H1 (cell line): ENCODE data around the gene PAX7. TPM values are rescaled to one million over a fixed set of nuclear protein-coding genes. Genes with fewer than 3 reads are reported as not detected.

ENCODE experiments used
- CTCF ChIA-PET: fragments of 300-600 bp; sonication (Branson Sonifier 250); formaldehyde crosslinking; loops from one replicate; lab custom pipeline; 2021; ENCODE audit not compliant: partially characterized antibody; lab: Charles Lee
- POLR2A ChIA-PET: fragments of 300-600 bp; sonication (Branson Sonifier 250); formaldehyde crosslinking; loops from one replicate; lab custom pipeline; 2021; ENCODE audit warnings: inconsistent platforms; ENCODE audit not compliant: partially characterized antibody; lab: Charles Lee
- DNase-seq, 2 experiments: peaks; one replicate each; pipeline versions ENCODE4 v3.0.0 to v3.0.0-alpha.2; 2010 to 2022; ENCODE audit warnings: low spot score in 2 of 2, low read depth in 1 of 2, mixed read lengths in 1 of 2
- FAIRE-seq: peaks from 2 replicates; lab custom pipeline; 2011; peaks lifted over from hg19 to GRCh38; lab: Jason Lieb, UNC
- H2AFZ ChIP-seq: 2 replicates; pipeline ENCODE4 v1.8.1; 2012; ENCODE audit warnings: low read length, inconsistent platforms
- H2AK5ac ChIP-seq: 2 replicates; pipeline ENCODE4 v1.6.1; 2013; ENCODE audit warnings: low read depth, low read length
- H2BK120ac ChIP-seq: replicated peaks from 2 replicates; pipeline ENCODE3; 2013; ENCODE audit warnings: low read depth, low read length, inconsistent platforms
- H2BK12ac ChIP-seq: 2 replicates; pipeline ENCODE4 v1.6.1; 2013; ENCODE audit warnings: low read depth, low read length
- H2BK15ac ChIP-seq: 2 replicates; pipeline ENCODE4 v1.6.1; 2013; ENCODE audit warnings: low read length
- H2BK20ac ChIP-seq: 2 replicates; pipeline ENCODE4 v1.6.1; 2013; ENCODE audit warnings: low read length
- H2BK5ac ChIP-seq: 2 replicates; pipeline ENCODE4 v1.6.1; 2013; ENCODE audit warnings: low read depth, low read length
- H3K14ac ChIP-seq: 2 replicates; pipeline ENCODE4 v1.6.1; 2013; ENCODE audit warnings: inconsistent platforms; ENCODE audit not compliant: insufficient read length
- H3K18ac ChIP-seq: 2 replicates; pipeline ENCODE4 v1.6.1; 2013; ENCODE audit warnings: low read length; ENCODE audit errors: extremely low read depth
- H3K23ac ChIP-seq: 2 replicates; pipeline ENCODE4 v1.6.1; 2013; ENCODE audit warnings: inconsistent platforms; ENCODE audit not compliant: insufficient read length
- H3K23me2 ChIP-seq: 2 replicates; pipeline ENCODE4 v1.6.1; 2013; ENCODE audit warnings: low read depth, low read length
- H3K27ac ChIP-seq: 2 replicates; pipeline ENCODE4 v1.6.1; 2011; ENCODE audit warnings: low read depth, low read length, inconsistent platforms
- H3K27me3 ChIP-seq, 4 experiments: replicated peaks in 1 of 4; 1 replicate in 1 of 4; 2 replicates in 3 of 4; pipeline versions ENCODE4 v1.6.1 to v1.8.1; 2011 to 2013; ENCODE audit warnings: low read length in 3 of 4, mild to moderate bottlenecking in 3 of 4, inconsistent platforms in 2 of 4, mixed read lengths in 2 of 4, moderate library complexity in 1 of 4; ENCODE audit not compliant: control insufficient read depth in 3 of 4, insufficient read depth in 3 of 4; ENCODE audit errors: extremely low read depth in 1 of 4
- H3K36me3 ChIP-seq, 4 experiments: 2 replicates each; pipeline versions ENCODE4 v1.6.1 to v1.8.1; 2011 to 2013; ENCODE audit warnings: mild to moderate bottlenecking in 4 of 4, low read length in 3 of 4, moderate library complexity in 2 of 4, control low read depth in 1 of 4, inconsistent platforms in 1 of 4; ENCODE audit not compliant: insufficient read depth in 4 of 4, control insufficient read depth in 2 of 4
- H3K4ac ChIP-seq: replicated peaks from 2 replicates; pipeline ENCODE3; 2013; ENCODE audit warnings: low read length, low read depth, mixed read lengths, inconsistent platforms; ENCODE audit not compliant: insufficient read length
- H3K4me1 ChIP-seq, 4 experiments: replicated peaks in 1 of 4; 1 replicate in 1 of 4; 2 replicates in 3 of 4; pipeline versions ENCODE4 v1.6.1 to v1.8.1; 2011 to 2013; ENCODE audit warnings: low read length in 3 of 4, inconsistent platforms in 2 of 4, mixed read lengths in 1 of 4; ENCODE audit not compliant: insufficient read depth in 4 of 4, control insufficient read depth in 3 of 4
- H3K4me2 ChIP-seq, 2 experiments: 2 replicates each; pipeline versions ENCODE4 v1.6.1 to v1.8.1; 2011 to 2013; ENCODE audit warnings: low read depth in 2 of 2, low read length in 2 of 2, control low read depth in 1 of 2, inconsistent platforms in 1 of 2, mild to moderate bottlenecking in 1 of 2; ENCODE audit not compliant: insufficient read depth in 1 of 2
- H3K4me3 ChIP-seq, 4 experiments: fragments of 200-600, 300-600 bp in 1 of 4; sonication (generic), shearing (Covaris generic), sonication (Bioruptor Twin) in 1 of 4; 2 replicates each; pipeline versions ENCODE4 v1.5.1 to v1.8.1; 2011 to 2016; ENCODE audit warnings: low read length in 4 of 4, low read depth in 3 of 4, control low read depth in 2 of 4, inconsistent platforms in 2 of 4, mild to moderate bottlenecking in 2 of 4, mixed read lengths in 1 of 4, moderate library complexity in 1 of 4; ENCODE audit not compliant: insufficient read depth in 2 of 4; ENCODE audit errors: extremely low read depth in 1 of 4
- H3K56ac ChIP-seq: replicated peaks from 2 replicates; pipeline ENCODE3; 2013; ENCODE audit warnings: low read depth, mild to moderate bottlenecking, mixed read lengths, low read length, inconsistent platforms; ENCODE audit not compliant: insufficient read length
- H3K79me1 ChIP-seq: 2 replicates; pipeline ENCODE4 v1.6.1; 2013; ENCODE audit warnings: low read depth, low read length, control low read depth
- H3K79me2 ChIP-seq, 2 experiments: 2 replicates each; pipeline versions ENCODE4 v1.6.1 to v1.8.1; 2012 to 2013; ENCODE audit warnings: low read length in 2 of 2, mild to moderate bottlenecking in 2 of 2, inconsistent platforms in 1 of 2; ENCODE audit not compliant: insufficient read depth in 2 of 2, control insufficient read depth in 1 of 2
- H3K9ac ChIP-seq, 4 experiments: replicated peaks in 1 of 4; 1 replicate in 1 of 4; 2 replicates in 3 of 4; pipeline versions ENCODE4 v1.6.1 to v1.8.1; 2011 to 2013; ENCODE audit warnings: low read depth in 3 of 4, low read length in 3 of 4, control low read depth in 2 of 4, mild to moderate bottlenecking in 2 of 4, moderate library complexity in 2 of 4, inconsistent platforms in 1 of 4; ENCODE audit errors: extremely low read depth in 1 of 4
- H3K9me3 ChIP-seq, 2 experiments: 2 replicates each; pipeline versions ENCODE4 v1.6.1 to v1.8.1; 2012 to 2013; ENCODE audit warnings: mild to moderate bottlenecking in 2 of 2, moderate library complexity in 2 of 2, control low read depth in 1 of 2, inconsistent platforms in 1 of 2, low read depth in 1 of 2, low read length in 1 of 2, mixed read lengths in 1 of 2; ENCODE audit not compliant: insufficient read depth in 2 of 2
- H4K20me1 ChIP-seq, 2 experiments: replicated peaks in 1 of 2; 2 replicates each; pipeline versions ENCODE3 to v1.8.1; 2011 to 2013; ENCODE audit warnings: inconsistent platforms in 2 of 2, low read length in 2 of 2, mild to moderate bottlenecking in 1 of 2; ENCODE audit not compliant: insufficient read depth in 2 of 2, control insufficient read depth in 1 of 2
- H4K5ac ChIP-seq: 2 replicates; pipeline ENCODE4 v1.6.1; 2013; ENCODE audit warnings: low read length, low read depth, mixed read lengths, inconsistent platforms; ENCODE audit not compliant: insufficient read length
- H4K8ac ChIP-seq: 2 replicates; pipeline ENCODE4 v1.8.0; 2013; ENCODE audit warnings: mild to moderate bottlenecking, moderate library complexity, low read length, inconsistent platforms; ENCODE audit not compliant: insufficient read depth; ENCODE audit errors: extremely low read depth
- H4K91ac ChIP-seq: replicated peaks from 2 replicates; pipeline ENCODE3; 2013; ENCODE audit warnings: low read length, mixed read lengths, inconsistent platforms; ENCODE audit not compliant: insufficient read length
- CBX5 ChIP-seq: fragments of 300-800, 300-1000 bp; sonication (generic); IDR thresholded peaks from 2 replicates; pipeline ENCODE4 v1.7.1; 2016; ENCODE audit warnings: antibody characterized with exemption, low read length, low read depth
- EP300 ChIP-seq, 2 experiments: IDR thresholded peaks; 1 replicate in 1 of 2; 2 replicates in 1 of 2; pipeline ENCODE4 v1.6.1; 2011 to 2012; ENCODE audit warnings: low read depth in 2 of 2, low read length in 2 of 2, mild to moderate bottlenecking in 2 of 2, borderline replicate concordance in 1 of 2, inconsistent platforms in 1 of 2, moderate library complexity in 1 of 2
- HDAC6 ChIP-seq: IDR thresholded peaks from one replicate; pipeline ENCODE4 v1.7.1; 2012; ENCODE audit warnings: low read depth, mild to moderate bottlenecking, inconsistent platforms, low read length, moderate library complexity
- MAFK ChIP-seq: IDR thresholded peaks from 2 replicates; pipeline ENCODE4 v1.6.1; 2012; ENCODE audit warnings: low read depth, mild to moderate bottlenecking, improper control_type of control experiment, low read length
- NANOG ChIP-seq: IDR thresholded peaks from 2 replicates; pipeline ENCODE4 v1.6.1; 2011; ENCODE audit warnings: low read length, low read depth, mild to moderate bottlenecking, inconsistent platforms; ENCODE audit not compliant: insufficient read depth, poor library complexity, severe bottlenecking
- NRF1 ChIP-seq: IDR thresholded peaks from 2 replicates; pipeline ENCODE4 v1.6.1; 2011; ENCODE audit warnings: mild to moderate bottlenecking, low read depth, low read length, improper control_type of control experiment
- RBBP5 ChIP-seq: IDR thresholded peaks from 2 replicates; pipeline ENCODE4 v1.7.1; 2012; ENCODE audit warnings: low read depth, mild to moderate bottlenecking, inconsistent platforms, low read length, moderate library complexity, borderline replicate concordance
- SAP30 ChIP-seq: fragments of 300-600 bp; sonication (generic); IDR thresholded peaks from 2 replicates; pipeline ENCODE4 v1.7.1; 2012; ENCODE audit warnings: low read length, moderate library complexity, mild to moderate bottlenecking, inconsistent platforms; ENCODE audit not compliant: insufficient read depth, insufficient replicate concordance
- SUZ12 ChIP-seq: fragments of 200-600 bp; sonication (generic); IDR thresholded peaks from 2 replicates; pipeline ENCODE4 v1.6.1; 2012; ENCODE audit warnings: mild to moderate bottlenecking, inconsistent platforms, low read length, moderate library complexity, mixed read lengths
- USF2 ChIP-seq: IDR thresholded peaks from 2 replicates; pipeline ENCODE4 v1.6.1; 2011; ENCODE audit warnings: low read length, improper control_type of control experiment
- WGBS, 2 experiments: shearing (Covaris generic) in 1 of 2; methylation state at CpG; one replicate each; pipeline versions ENCODE4 v1.1.6 to v1.1.7; 2013 to 2015; ENCODE audit warnings: low lambda C conversion rate in 2 of 2, mixed read lengths in 2 of 2, inconsistent platforms in 1 of 2, low coverage in 1 of 2, missing lambda C conversion rate in 1 of 2; ENCODE audit not compliant: insufficient replicate concordance in 2 of 2, insufficient coverage in 1 of 2, insufficient read length in 1 of 2; ENCODE audit errors: extremely low coverage in 1 of 2, missing lambda C conversion rate in 1 of 2; 5-methylcytosine and 5-hydroxymethylcytosine counted together
- polyA plus RNA-seq, 7 experiments: library from polyadenylated mRNA; depleted of rRNA in 3 of 7; stranded (reverse) in 5 of 7; unstranded in 2 of 7; fragments of >200 nt in 5 of 7; fragments of 200-250 nt in 2 of 7; gene quantifications; 1 replicate in 5 of 7; 2 replicates in 1 of 7; 4 replicates in 1 of 7; pipeline versions ENCODE4 v1.2.1 to v1.2.3, GENCODE V29; 2011 to 2013; ENCODE audit warnings: missing spikeins in 2 of 7, mixed read lengths in 2 of 7
- total RNA-seq: library from RNA; stranded (reverse); fragmentation: NEBNext Ultra II Directional; extraction: Animal tissue kit (Norgen Biotek cat#: 25700); gene quantifications from 2 replicates; pipeline ENCODE4 v1.2.1, GENCODE V29; 2021

The PAX7 gene
- total and polyA plus RNA-seq, 2 of the 8 experiments (the other 6 are each of a cell fraction or from before 2014, with no cell fraction given) = not detected

- H2BK120ac ChIP-seq = no peak overlapping the region
- no peak overlapping the region for H3K56ac ChIP-seq
- H3K4me3 ChIP-seq = no peak overlapping the region
- H3K9ac ChIP-seq = no peak overlapping the region
- no peaks in the 10 kb centered on the region for H3K79me1 ChIP-seq
- H3K4ac ChIP-seq = no peak overlapping the region
- no peaks in the 10 kb centered on the region; a peak in 2 of 7 replicates for H3K27me3 ChIP-seq
- no peak overlapping the region for H3K23ac ChIP-seq
- no peaks in the 10 kb centered on the region for H3K79me2 ChIP-seq
- H3K18ac ChIP-seq = no peak overlapping the region
- no peak overlapping the region for H2BK5ac ChIP-seq
- WGBS, 2 experiments = 84% methylated on average over 6 of the region's 6 CpGs; no CpG with 5 or more reads in 1 of the 2 experiments
- no peak overlapping the region for H3K4me2 ChIP-seq
- H2BK15ac ChIP-seq = no peak overlapping the region
- peaks cover 0 to 3% of the 10 kb centered on the region in 2 experiments for H4K20me1 ChIP-seq
- no peak overlapping the region for H3K14ac ChIP-seq
- H3K36me3 ChIP-seq = no peaks in the 10 kb centered on the region
- H3K27ac ChIP-seq = no peak overlapping the region
- peaks cover 2% of the 10 kb centered on the region; the same call in 1 of the 2 replicates for H3K23me2 ChIP-seq
- H4K5ac ChIP-seq = no peak overlapping the region
- H2BK20ac ChIP-seq = no peak overlapping the region
- H2BK12ac ChIP-seq = no peak overlapping the region
- FAIRE-seq (no peak), DNase-seq (no peak)
- TF ChIP-seq NANOG (no peak), CBX5 (no peak), EP300 (IDR thresholded peaks at IDR 0.05; ENCODE audit: borderline replicate concordance in 1 of 2, low read depth in 2 of 2, low read length in 2 of 2) (no peak), NRF1 (no peak), USF2 (no peak), HDAC6 (no peak), MAFK (no peak), RBBP5 (no peak), SUZ12 (no peak), SAP30 (no peak)
- no peak overlapping the region for H2AK5ac ChIP-seq
- no peak overlapping the region for H2AFZ ChIP-seq
- no peak overlapping the region for H4K8ac ChIP-seq
- ChIA-PET POLR2A (no interaction called here), CTCF (interaction anchor here (0.9 to 1.6 kb wide), 4 partner anchors 11 to 141 kb away, joined by 3 to 6 read pairs (median 4); no protein-coding TSS in a partner anchor)
- H3K9me3 ChIP-seq = no peaks in the 10 kb centered on the region
- H3K4me1 ChIP-seq = no peaks in the 10 kb centered on the region; a peak in 1 of 7 replicates
- no peak overlapping the region for H4K91ac ChIP-seq
These were observed 108.8 kb downstream of the PAX7 start for GRCh38 chr1:18739408-18739807.
